HepG2 (cell line): Measurements from ENCODE around the gene LYPD4. TPM values are rescaled to one million over a fixed set of nuclear protein-coding genes. Genes with fewer than 3 reads are reported as not detected.

ENCODE experiments used
- AHDC1 ChIP-seq: sonication (generic); formaldehyde crosslinking; IDR thresholded peaks from 2 replicates; pipeline ENCODE4 v1.5.1; 2020; ENCODE audit warnings: mild to moderate bottlenecking, missing genetic modification reagents, borderline replicate concordance
- ATAD3A ChIP-seq: sonication (generic); formaldehyde crosslinking; IDR thresholded peaks from 2 replicates; pipeline ENCODE4 v1.4.0; 2020; ENCODE audit warnings: missing genetic modification reagents
- HNRNPH1 ChIP-seq: fragments of 200-400 bp; formaldehyde crosslinking; optimal IDR thresholded peaks from 2 replicates; pipeline ENCODE3; 2017; ENCODE audit warnings: mild to moderate bottlenecking, low read depth, low read length
- KLF15 ChIP-seq: sonication (generic); formaldehyde crosslinking; IDR thresholded peaks from 2 replicates; pipeline ENCODE4 v1.8.1; 2023; ENCODE audit warnings: borderline replicate concordance, mild to moderate bottlenecking, inconsistent platforms, missing genetic modification reagents, mixed read lengths
- NCOR1 ChIP-seq: fragments of 200-600 bp; sonication (generic); IDR thresholded peaks from 2 replicates; pipeline ENCODE4 v1.7.0; 2017; ENCODE audit warnings: antibody characterized with exemption, low read length, borderline replicate concordance
- NFIC ChIP-seq: IDR thresholded peaks from 2 replicates; pipeline ENCODE4 v1.6.1; 2012; ENCODE audit warnings: mild to moderate bottlenecking, low read length, inconsistent platforms
- RELA ChIP-seq: sonication (generic); formaldehyde crosslinking; IDR thresholded peaks from 2 replicates; pipeline ENCODE4 v1.4.0; 2020; ENCODE audit warnings: missing genetic modification reagents
- ZFP1 ChIP-seq: IDR thresholded peaks from 2 replicates; pipeline ENCODE4 v1.6.1; 2016
- ZNF558 ChIP-seq: sonication (generic); formaldehyde crosslinking; IDR thresholded peaks from 2 replicates; pipeline ENCODE4 v1.9.0; 2022; ENCODE audit warnings: mild to moderate bottlenecking, missing genetic modification reagents, borderline replicate concordance
- ZNF773 ChIP-seq: sonication (generic); formaldehyde crosslinking; IDR thresholded peaks from 2 replicates; pipeline ENCODE4 v1.4.0; 2020; ENCODE audit warnings: missing genetic modification reagents, borderline replicate concordance
- polyA plus RNA-seq, 8 experiments: library from polyadenylated mRNA; depleted of rRNA in 3 of 8; stranded (reverse) in 7 of 8; unstranded in 1 of 8; fragments of >200 nt; fragmentation: Illumina TruSeq in 4 of 8; extraction: Trizol in 4 of 8; gene quantifications; 2 replicates each; pipeline versions ENCODE4 v1.2.1 to v1.2.3, GENCODE V29; 2011 to 2016; ENCODE audit warnings: low read depth in 4 of 8, missing spikeins in 1 of 8, mixed read lengths in 1 of 8; ENCODE audit not compliant: insufficient read depth in 1 of 8
- total RNA-seq, 5 experiments: library from RNA; depleted of rRNA; stranded (reverse); fragments of >200 nt; fragmentation: Illumina TruSeq; extraction: Trizol; gene quantifications; 2 replicates each; pipeline ENCODE4 v1.2.3, GENCODE V29; 2016; ENCODE audit warnings: low read depth in 1 of 5
- TF ChIP-seq, protein P1 (sequence below): sonication (generic); formaldehyde crosslinking; IDR thresholded peaks from 2 replicates; pipeline ENCODE4 v1.4.0; 2020; ENCODE audit warnings: mild to moderate bottlenecking, missing genetic modification reagents
- TF ChIP-seq, protein P2 (sequence below): fragments of 450-650 bp; IDR thresholded peaks from 2 replicates; pipeline ENCODE4 v1.6.1; 2017
- TF ChIP-seq, protein P3 (sequence below): sonication (generic); formaldehyde crosslinking; IDR thresholded peaks from 2 replicates; pipeline ENCODE4 v1.4.0; 2020; ENCODE audit warnings: missing genetic modification reagents; ENCODE audit errors: not compliant biosample characterization

The LYPD4 gene
- total and polyA plus RNA-seq, 2 of the 13 experiments (the other 11 are each of a cell fraction or from before 2014, with no cell fraction given): not detected

GRCh38 chr19:41871573-41872383 is 27.3 kb upstream of the LYPD4 start (continued):
- TF ChIP-seq, protein P1, sequence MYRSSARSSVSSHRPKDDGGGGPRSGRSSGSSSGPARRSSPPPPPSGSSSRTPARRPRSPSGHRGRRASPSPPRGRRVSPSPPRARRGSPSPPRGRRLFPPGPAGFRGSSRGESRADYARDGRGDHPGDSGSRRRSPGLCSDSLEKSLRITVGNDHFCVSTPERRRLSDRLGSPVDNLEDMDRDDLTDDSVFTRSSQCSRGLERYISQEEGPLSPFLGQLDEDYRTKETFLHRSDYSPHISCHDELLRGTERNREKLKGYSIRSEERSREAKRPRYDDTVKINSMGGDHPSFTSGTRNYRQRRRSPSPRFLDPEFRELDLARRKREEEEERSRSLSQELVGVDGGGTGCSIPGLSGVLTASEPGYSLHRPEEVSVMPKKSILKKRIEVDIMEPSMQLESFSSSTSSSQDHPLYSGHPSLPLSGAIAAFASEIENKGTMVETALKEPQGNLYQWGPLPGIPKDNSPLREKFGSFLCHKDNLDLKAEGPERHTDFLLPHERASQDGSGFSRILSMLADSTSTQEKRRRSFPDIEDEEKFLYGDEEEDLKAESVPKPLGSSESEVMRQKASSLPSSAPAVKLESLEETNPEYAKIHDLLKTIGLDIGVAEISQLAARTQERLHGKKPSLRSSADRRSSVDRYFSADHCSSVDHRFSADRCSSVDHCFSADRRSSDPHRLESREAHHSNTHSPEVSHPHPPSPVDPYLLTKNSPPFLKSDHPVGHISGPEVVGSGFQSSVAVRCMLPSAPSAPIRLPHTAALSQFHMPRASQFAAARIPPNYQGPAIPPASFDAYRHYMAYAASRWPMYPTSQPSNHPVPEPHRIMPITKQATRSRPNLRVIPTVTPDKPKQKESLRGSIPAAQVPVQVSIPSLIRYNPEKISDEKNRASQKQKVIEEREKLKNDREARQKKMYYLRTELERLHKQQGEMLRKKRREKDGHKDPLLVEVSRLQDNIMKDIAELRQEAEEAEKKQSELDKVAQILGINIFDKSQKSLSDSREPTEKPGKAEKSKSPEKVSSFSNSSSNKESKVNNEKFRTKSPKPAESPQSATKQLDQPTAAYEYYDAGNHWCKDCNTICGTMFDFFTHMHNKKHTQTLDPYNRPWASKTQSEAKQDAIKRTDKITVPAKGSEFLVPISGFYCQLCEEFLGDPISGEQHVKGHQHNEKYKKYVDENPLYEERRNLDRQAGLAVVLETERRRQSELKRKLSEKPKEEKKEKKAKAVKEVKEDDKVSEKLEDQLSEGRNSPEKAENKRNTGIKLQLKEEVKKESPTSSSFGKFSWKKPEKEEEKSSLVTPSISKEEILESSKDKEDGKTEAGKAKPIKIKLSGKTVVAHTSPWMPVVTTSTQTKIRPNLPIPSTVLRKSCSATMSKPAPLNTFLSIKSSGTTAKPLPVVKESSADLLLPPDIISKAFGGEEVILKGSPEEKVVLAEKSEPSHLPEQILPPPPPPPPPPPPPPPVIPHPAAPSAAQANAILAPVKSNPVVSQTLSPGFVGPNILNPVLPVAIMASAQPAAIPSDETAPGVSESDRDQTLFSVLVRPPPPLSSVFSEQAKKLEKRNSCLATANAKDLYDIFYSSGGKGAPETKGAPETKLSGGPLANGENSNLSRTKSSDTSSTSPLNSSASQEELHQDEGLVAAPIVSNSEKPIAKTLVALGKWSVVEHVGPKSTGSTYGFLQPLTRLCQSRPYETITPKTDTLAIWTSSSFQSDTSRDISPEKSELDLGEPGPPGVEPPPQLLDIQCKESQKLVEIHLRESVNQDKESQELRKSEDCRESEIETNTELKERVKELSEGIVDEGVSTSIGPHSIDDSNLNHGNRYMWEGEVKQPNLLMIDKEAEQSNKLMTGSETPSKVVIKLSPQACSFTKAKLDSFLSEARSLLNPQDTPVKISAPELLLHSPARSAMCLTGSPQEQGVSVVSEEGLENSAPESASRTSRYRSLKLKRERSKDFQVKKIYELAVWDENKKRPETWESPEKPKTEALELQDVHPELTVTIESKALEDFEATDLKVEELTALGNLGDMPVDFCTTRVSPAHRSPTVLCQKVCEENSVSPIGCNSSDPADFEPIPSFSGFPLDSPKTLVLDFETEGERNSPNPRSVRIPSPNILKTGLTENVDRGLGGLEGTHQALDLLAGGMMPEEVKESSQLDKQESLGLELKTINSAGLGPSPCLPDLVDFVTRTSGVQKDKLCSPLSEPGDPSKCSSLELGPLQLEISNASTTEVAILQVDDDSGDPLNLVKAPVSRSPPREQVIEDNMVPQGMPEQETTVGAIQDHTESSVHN: no peak
- no peak for TF ChIP-seq ATAD3A
- TF ChIP-seq, protein P2, sequence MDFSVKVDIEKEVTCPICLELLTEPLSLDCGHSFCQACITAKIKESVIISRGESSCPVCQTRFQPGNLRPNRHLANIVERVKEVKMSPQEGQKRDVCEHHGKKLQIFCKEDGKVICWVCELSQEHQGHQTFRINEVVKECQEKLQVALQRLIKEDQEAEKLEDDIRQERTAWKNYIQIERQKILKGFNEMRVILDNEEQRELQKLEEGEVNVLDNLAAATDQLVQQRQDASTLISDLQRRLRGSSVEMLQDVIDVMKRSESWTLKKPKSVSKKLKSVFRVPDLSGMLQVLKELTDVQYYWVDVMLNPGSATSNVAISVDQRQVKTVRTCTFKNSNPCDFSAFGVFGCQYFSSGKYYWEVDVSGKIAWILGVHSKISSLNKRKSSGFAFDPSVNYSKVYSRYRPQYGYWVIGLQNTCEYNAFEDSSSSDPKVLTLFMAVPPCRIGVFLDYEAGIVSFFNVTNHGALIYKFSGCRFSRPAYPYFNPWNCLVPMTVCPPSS: no peak
- peak; percentile 19; the same call in 1 of the 2 replicates for TF ChIP-seq NFIC
- no peak for TF ChIP-seq RELA
- no peak for TF ChIP-seq HNRNPH1
- TF ChIP-seq, protein P3, sequence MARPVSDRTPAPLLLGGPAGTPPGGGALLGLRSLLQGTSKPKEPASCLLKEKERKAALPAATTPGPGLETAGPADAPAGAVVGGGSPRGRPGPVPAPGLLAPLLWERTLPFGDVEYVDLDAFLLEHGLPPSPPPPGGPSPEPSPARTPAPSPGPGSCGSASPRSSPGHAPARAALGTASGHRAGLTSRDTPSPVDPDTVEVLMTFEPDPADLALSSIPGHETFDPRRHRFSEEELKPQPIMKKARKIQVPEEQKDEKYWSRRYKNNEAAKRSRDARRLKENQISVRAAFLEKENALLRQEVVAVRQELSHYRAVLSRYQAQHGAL: no peak
- no peak for TF ChIP-seq AHDC1 (CRISPR knock-in tag)
- no peak for TF ChIP-seq ZNF558 (CRISPR knock-in tag)
- TF ChIP-seq ZNF773: no peak
- no peak for TF ChIP-seq ZFP1 (CRISPR knock-in tag)
- no peak for TF ChIP-seq NCOR1
- TF ChIP-seq KLF15 (CRISPR knock-in tag): no peak
